HAP-1 (cell line): ENCODE data around the gene CDK8.

ENCODE experiments used
- DNase-seq, 2 experiments: peaks; one replicate each; pipeline ENCODE4 v3.0.0-alpha.2; 2016 to 2020; ENCODE audit warnings: low spot score in 2 of 2
- H3K27me3 ChIP-seq: fragments of 250-450 bp; sonication (Bioruptor Pico); 2 replicates; pipeline ENCODE4 v1.5.1; 2020; ENCODE audit warnings: low read depth, mild to moderate bottlenecking, moderate library complexity
- H3K36me3 ChIP-seq: fragments of 250-450 bp; sonication (Bioruptor Pico); replicated peaks from 2 replicates; pipeline ENCODE4 v1.5.1; 2020; ENCODE audit warnings: mild to moderate bottlenecking
- H3K4me1 ChIP-seq: fragments of 250-450 bp; sonication (Bioruptor Pico); 2 replicates; pipeline ENCODE4 v1.5.1; 2020; ENCODE audit warnings: mild to moderate bottlenecking
- H3K4me3 ChIP-seq: fragments of 250-450 bp; sonication (Bioruptor Pico); 2 replicates; pipeline ENCODE4 v1.5.1; 2020; ENCODE audit warnings: mild to moderate bottlenecking, moderate library complexity
- H3K9me3 ChIP-seq: fragments of 250-450 bp; sonication (Bioruptor Pico); 2 replicates; pipeline ENCODE4 v1.5.1; 2020; ENCODE audit warnings: mild to moderate bottlenecking, moderate library complexity
- in situ Hi-C: fragments of 300-500 bp; cut with MboI; formaldehyde crosslinking; loops from 3 replicates; pipeline ENCODE4 v1.14.3; 2020; ENCODE audit warnings: low sequenced_read_pairs, inconsistent platforms, mixed read lengths

The CDK8 gene

DNA sequence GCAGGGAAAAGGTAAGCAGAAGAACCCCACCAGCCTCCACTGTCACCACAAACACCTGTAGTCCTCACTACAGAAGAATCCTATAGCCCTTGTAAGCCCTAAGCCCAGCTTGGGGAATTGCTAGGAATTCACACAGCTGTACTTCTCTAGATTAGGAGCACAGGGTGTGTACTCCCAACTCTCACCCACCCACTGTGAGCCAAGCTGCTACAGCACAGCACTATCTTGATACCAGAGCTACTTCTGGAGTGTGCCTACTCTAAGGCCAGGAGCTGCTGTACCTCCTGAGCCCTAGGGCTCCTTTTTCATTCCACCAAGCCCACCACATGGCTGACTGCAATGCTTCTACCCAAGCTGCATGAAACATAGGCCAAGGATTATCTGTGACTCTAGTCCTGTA lies 181.2 kb downstream of the CDK8 start:
- in situ Hi-C loops, result no loop called here
- Histone ChIP-seq H3K36me3 (no peaks in the 10 kb centered on the region), H3K27me3 (no peaks in the 10 kb centered on the region), H3K9me3 (peaks cover 2% of the 10 kb centered on the region; the same call in 1 of the 2 replicates), H3K4me3 (no peak overlapping the region), H3K4me1 (no peaks in the 10 kb centered on the region)
- no peak for DNase-seq

DNA sequence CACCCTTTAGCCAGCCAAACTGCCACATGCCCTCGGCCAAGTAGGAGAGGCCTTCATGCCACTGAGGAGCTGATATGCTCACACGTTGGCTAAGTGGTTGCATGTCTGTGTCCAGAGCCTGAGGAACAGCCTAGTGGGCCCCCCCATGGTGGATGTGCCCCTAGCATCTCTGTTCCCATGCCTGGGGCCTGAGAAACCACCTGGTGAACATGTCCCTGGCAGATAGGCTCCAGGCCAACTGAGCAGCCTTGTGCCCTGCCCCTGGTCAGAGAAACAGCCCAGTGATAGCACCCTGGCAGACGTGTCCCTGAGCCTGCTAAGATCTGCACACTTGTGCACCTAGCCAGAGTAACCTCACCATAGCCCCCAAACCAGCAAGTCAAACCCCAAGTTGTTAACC lies 181.7 kb downstream of the CDK8 start:
- Histone ChIP-seq H3K4me1 (no peaks in the 10 kb centered on the region), H3K27me3 (no peaks in the 10 kb centered on the region), H3K9me3 (peaks cover 2% of the 10 kb centered on the region; the same call in 1 of the 2 replicates), H3K4me3 (no peak overlapping the region), H3K36me3 (no peaks in the 10 kb centered on the region)
- no peak for DNase-seq
- in situ Hi-C loops, result no loop called here

DNA sequence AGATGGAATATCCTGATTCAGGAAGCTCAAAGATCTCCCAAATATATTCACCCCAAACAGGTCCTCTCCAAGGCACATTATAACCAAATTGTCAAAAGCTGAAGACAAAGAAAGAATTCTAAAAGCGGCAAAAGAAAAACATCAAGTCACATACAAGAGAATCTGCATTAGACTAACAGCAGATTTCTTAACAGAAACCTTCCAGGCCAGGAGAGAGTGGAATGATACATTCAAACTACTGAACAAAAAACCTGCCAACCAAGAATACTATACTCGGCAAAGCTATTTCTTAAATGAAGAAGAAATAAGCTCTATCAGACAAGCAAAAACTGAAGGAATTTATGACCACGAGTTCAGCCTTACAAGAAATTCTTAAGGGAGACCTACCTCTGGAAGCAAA lies 183.0 kb downstream of the CDK8 start:
- H3K4me1 ChIP-seq, result no peaks in the 10 kb centered on the region
- no peaks in the 10 kb centered on the region for H3K36me3 ChIP-seq
- in situ Hi-C loops, result no loop called here
- no peak for DNase-seq
- H3K27me3 ChIP-seq, result no peaks in the 10 kb centered on the region
- peaks cover 2% of the 10 kb centered on the region; the same call in 1 of the 2 replicates for H3K9me3 ChIP-seq
- H3K4me3 ChIP-seq, result no peak overlapping the region

DNA sequence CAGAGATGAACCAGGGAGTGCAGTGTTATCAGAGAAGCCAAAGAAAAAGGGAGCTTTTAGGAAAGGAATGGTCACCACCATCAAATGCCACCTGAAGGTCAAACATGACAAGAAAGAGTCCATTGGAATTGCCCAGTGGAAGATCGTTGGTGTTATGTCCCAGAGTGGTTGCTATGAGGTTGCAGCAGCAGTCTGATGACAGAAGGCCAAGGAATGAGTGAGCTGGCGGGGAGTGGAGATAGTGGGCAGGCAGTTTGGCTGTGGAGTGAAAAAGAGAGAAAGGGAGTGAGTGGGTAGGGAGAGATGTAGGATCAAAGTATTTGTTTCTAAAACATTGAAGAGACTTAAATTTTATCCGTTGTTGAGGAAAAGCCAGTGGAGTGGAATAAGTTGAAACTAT lies 186.2 kb downstream of the CDK8 start:
- H3K4me1 ChIP-seq, result no peaks in the 10 kb centered on the region
- no peak overlapping the region for H3K4me3 ChIP-seq
- H3K27me3 ChIP-seq, result no peaks in the 10 kb centered on the region
- H3K36me3 ChIP-seq, result no peaks in the 10 kb centered on the region
- in situ Hi-C loops, result no loop called here
- peaks cover 2% of the 10 kb centered on the region; the same call in 1 of the 2 replicates for H3K9me3 ChIP-seq
- no peak for DNase-seq

DNA sequence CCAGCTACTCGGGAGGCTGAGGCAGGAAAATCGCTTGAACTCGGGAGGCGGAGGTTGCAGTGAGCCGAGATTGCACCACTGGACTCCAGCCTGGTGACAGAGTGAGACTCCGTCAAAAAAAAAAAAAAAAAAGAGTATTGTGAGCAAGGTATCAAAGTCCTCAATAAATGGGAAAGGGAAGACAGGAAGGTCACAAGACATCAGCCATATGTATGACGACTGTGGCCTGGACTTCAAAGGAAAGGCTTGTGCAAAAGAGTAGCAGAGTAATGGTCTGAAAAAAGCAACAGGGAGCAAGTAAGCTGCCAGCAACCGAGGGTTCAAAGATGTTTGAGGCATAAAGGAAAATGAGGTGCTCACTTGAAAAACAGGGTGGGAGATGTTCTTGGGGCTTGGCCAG lies 187.5 kb downstream of the CDK8 start:
- Histone ChIP-seq H3K4me3 (no peak overlapping the region), H3K4me1 (no peaks in the 10 kb centered on the region), H3K9me3 (peaks cover 2% of the 10 kb centered on the region; the same call in 1 of the 2 replicates), H3K36me3 (no peaks in the 10 kb centered on the region), H3K27me3 (no peaks in the 10 kb centered on the region)
- DNase-seq, result no peak
- in situ Hi-C loops, result no loop called here

DNA sequence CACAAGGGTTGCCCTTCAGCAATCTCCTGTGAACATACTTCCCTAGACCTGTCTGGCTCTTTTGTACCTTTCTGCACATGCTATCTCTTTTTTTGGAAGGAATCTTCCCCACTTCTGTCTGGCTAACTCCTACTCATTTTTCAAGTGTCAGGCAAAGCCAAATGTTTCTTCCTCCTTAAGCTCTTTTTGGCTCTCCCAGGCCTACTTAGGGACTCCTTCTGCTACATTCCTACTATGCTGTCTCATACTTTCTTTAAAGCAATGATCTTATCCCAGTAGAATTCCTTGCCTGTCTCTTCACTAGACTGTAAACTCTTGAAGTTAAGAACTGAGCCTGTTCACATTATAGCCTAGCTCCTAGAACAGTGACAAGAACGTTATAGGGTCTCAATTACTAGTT lies 188.6 kb downstream of the CDK8 start:
- Histone ChIP-seq H3K36me3 (no peaks in the 10 kb centered on the region), H3K27me3 (no peaks in the 10 kb centered on the region), H3K4me3 (no peak overlapping the region), H3K9me3 (no peaks in the 10 kb centered on the region), H3K4me1 (no peaks in the 10 kb centered on the region)
- no peak for DNase-seq
- in situ Hi-C loops, result no loop called here

DNA sequence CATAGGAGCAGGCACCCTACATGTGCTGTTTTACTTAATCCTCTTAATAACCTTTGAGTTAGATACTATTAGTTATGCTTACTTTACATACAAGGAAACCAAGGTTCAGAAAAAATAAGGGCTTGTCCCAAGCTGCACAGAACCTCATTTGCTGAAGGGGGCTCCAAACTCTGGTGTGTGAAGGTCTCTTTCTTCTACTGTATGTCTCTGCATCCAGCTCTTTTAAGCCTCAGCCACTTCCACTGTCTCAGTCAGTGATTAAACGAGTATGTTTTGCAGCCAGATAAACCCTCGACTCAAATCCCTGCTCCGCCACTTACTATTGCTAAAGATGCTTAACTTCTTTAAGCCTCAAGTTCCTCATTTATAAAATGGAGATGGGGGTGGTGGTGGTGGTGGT lies 191.2 kb downstream of the CDK8 start:
- no peak for DNase-seq
- Histone ChIP-seq H3K27me3 (no peaks in the 10 kb centered on the region), H3K4me3 (no peak overlapping the region), H3K36me3 (no peaks in the 10 kb centered on the region), H3K9me3 (no peaks in the 10 kb centered on the region), H3K4me1 (no peaks in the 10 kb centered on the region)
- in situ Hi-C loops, result no loop called here

DNA sequence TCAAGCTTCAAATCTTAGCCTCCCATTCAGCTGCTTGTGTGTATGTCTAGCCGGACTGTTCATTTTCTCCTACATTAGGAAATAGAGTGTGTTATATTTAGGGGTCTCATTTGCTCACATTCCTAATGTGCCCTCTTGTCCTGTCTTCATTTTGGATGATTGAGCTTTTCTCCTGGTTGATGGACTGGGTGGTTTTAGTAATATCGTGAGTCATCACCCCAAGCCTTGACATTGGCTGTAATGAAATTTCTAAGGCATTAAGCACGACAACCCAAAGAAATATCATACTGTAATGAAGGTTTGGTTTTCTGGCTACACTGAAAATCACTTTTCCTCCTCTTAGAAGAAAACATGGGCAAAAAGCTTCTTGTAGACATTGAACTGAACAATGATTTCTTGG lies 192.8 kb downstream of the CDK8 start:
- no peaks in the 10 kb centered on the region for H3K36me3 ChIP-seq
- no peaks in the 10 kb centered on the region for H3K4me1 ChIP-seq
- H3K27me3 ChIP-seq, result no peaks in the 10 kb centered on the region
- no peak for DNase-seq
- H3K9me3 ChIP-seq, result no peaks in the 10 kb centered on the region
- no peak overlapping the region for H3K4me3 ChIP-seq
- in situ Hi-C loops, result no loop called here

DNA sequence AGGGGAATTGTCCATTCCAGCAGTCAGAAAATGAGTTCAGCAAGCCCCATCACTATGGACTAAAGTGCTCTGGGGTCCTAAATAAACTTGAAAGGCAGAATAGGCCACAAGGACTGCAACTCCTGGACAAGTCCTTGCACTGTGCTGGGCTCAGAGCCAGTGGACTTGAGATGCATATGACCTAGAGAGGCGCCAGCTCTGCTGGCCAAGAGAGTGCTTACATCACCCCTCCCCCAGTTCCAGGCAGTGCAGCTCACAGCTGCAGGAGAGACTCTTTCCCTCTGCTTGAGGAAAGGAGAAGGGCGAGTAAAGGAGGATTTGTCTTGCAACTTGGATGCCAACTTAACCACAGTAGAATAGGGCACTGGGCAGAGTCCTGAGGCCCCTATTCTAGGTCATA lies 194.1 kb downstream of the CDK8 start:
- in situ Hi-C loops, result no loop called here
- H3K27me3 ChIP-seq, result no peaks in the 10 kb centered on the region
- H3K36me3 ChIP-seq, result no peaks in the 10 kb centered on the region
- no peaks in the 10 kb centered on the region for H3K4me1 ChIP-seq
- H3K4me3 ChIP-seq, result no peak overlapping the region
- no peaks in the 10 kb centered on the region for H3K9me3 ChIP-seq
- DNase-seq, result no peak

DNA sequence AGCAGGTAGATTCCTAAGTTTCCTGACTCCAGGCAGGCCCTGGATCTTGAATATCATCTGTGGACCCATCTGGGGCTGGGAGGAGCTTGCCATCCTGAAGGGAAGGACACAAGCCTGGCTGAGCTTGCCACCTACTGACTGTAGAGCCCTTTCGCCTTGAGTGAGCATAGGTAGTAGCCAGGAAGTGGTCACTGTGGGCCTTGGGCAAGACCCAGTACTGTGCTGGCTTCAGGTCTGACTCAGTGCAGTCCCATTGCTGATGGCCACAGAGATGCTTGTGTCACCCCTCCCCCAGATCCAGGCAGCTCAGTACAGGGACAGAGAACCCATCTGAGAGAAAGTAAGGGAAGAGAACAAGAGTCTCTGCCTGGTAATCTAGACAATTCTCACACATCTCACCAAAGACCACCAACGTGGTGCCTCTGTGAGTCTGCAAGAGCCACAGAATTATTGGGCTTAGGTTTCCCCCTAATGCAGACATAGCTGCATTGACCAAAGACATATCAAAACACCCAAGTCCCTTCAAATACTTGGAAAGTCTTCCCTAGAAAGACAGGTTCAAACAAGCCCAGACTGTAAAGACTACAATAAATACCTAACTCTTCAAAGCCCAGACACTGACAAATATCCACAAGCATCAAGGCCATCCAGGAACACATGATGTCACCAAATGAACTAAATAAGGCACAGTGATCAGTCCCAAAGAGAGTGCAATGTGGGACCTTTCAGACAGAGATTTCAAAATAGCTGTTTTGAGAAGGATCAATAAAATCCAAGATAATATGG lies 195.3 kb downstream of the CDK8 start:
- no peaks in the 10 kb centered on the region for H3K4me1 ChIP-seq
- no peak for DNase-seq

More for the DNA sequence above, 195.3 kb downstream of the CDK8 start:
- in situ Hi-C loops, result no loop called here
- Histone ChIP-seq H3K36me3 (no peaks in the 10 kb centered on the region), H3K4me3 (no peak overlapping the region), H3K27me3 (no peaks in the 10 kb centered on the region), H3K9me3 (no peaks in the 10 kb centered on the region)
